Kidney (tissue), 14 donors: ENCODE measurements around the gene EGFR. TPM values are rescaled to one million over a fixed set of nuclear protein-coding genes. Genes with fewer than 3 reads are reported as not detected.
A peak's percentile ranks its signal among the peaks of the same experiment; 100 is the strongest.

ENCODE experiments used
- DNase-seq, 5 donors: peaks; one replicate each; pipeline ENCODE4 v3.0.0-alpha.2; 2013 to 2020
- FAIRE-seq: peaks from 2 replicates; lab custom pipeline; 2012; peaks lifted over from hg19 to GRCh38; lab: Jason Lieb, UNC
- H3K27ac ChIP-seq, 2 donors: one replicate each; pipeline ENCODE4 v1.7.0; 2013; ENCODE audit warnings: low read depth in 2 of 2, low read length in 2 of 2, inconsistent platforms in 1 of 2
- H3K27me3 ChIP-seq: one replicate; pipeline ENCODE4 v1.7.1; 2013; ENCODE audit warnings: low read length, inconsistent platforms; ENCODE audit not compliant: control insufficient read depth, insufficient read depth
- H3K36me3 ChIP-seq, 3 donors: one replicate each; pipeline versions ENCODE4 v1.7.0 to v1.7.1; 2013; ENCODE audit warnings: low read length in 3 of 3, control low read depth in 1 of 3, inconsistent platforms in 1 of 3; ENCODE audit not compliant: insufficient read depth in 3 of 3, control insufficient read depth in 2 of 3
- H3K4me1 ChIP-seq, 3 donors: one replicate each; pipeline versions ENCODE4 v1.7.0 to v1.7.1; 2013; ENCODE audit warnings: low read length in 3 of 3, inconsistent platforms in 1 of 3, low read depth in 1 of 3; ENCODE audit not compliant: control insufficient read depth in 2 of 3, insufficient read depth in 2 of 3
- H3K4me3 ChIP-seq, 3 donors: one replicate each; pipeline versions ENCODE4 v1.7.0 to v1.8.1; 2013; ENCODE audit warnings: low read length in 3 of 3, control low read depth in 1 of 3, inconsistent platforms in 1 of 3
- H3K9ac ChIP-seq, 3 donors: one replicate each; pipeline versions ENCODE4 v1.7.0 to v1.7.1; 2013; ENCODE audit warnings: low read length in 3 of 3, control low read depth in 1 of 3, inconsistent platforms in 1 of 3
- H3K9me3 ChIP-seq, 3 donors: one replicate each; pipeline versions ENCODE4 v1.7.0 to v1.7.1; 2013; ENCODE audit warnings: low read length in 3 of 3, control low read depth in 1 of 3, inconsistent platforms in 1 of 3; ENCODE audit not compliant: control insufficient read depth in 2 of 3, insufficient read depth in 1 of 3
- intact Hi-C: fragments of 100-400 bp; cut with DNase I; formaldehyde crosslinking; loops from one replicate; pipeline ENCODE4 v1.11.1; 2022
- polyA plus RNA-seq: library from polyadenylated mRNA; stranded (reverse); fragments of 350-450 nt; fragmentation: Illumina TruSeq; extraction: RNeasy Lipid Tissue Mini Kit (QIAGEN cat#74804); gene quantifications from one replicate; pipeline ENCODE4 v1.2.3, GENCODE V29; 2014; ENCODE audit warnings: low read depth, low replicate concordance; ENCODE audit not compliant: insufficient read depth
- total RNA-seq: library from RNA; stranded (reverse); fragmentation: NEBNext Ultra II Directional; extraction: Animal tissue kit (Norgen Biotek cat#: 25700); gene quantifications from one replicate; pipeline ENCODE4 v1.2.1, GENCODE V29; 2021
- TF ChIP-seq, protein P1 (sequence below): IDR thresholded peaks from 3 replicates; pipeline ENCODE4 v1.5.1; 2012; ENCODE audit warnings: mild to moderate bottlenecking, moderate library complexity, borderline replicate concordance; ENCODE audit not compliant: insufficient read depth; ENCODE audit errors: extremely low read depth
- donor health status: control.
- donor health status: control.
- donor health status: control.
- donor health status: control.
- donor health status: control.
- donor health status: DM: yes; HTN: yes; CAD: no.
- donor health status: Normal renal cell carcinoma (clear cell type).

The EGFR gene
- total and polyA plus RNA-seq, 2 donors from 2014 or later: 5.9 to 61.3 TPM

DNA sequence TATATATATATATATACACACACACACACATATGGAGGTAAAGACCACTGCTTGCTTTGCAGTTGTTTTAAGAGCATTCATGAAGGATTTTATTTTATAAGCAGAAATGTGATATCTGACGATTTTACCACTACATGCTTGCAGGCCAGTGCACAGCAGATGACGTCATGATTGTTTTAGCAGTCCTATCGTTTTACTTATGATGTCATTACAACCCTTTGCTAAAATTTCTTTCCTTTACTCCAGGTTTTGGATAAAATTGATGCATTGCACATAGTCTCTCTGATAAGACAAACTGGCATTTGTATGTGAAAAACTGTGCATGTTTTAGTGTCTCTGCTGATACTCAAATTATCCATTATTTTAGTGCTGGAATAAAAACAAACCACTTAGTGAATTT lies 9.2 kb downstream of the EGFR start:
- TF ChIP-seq, protein P1, sequence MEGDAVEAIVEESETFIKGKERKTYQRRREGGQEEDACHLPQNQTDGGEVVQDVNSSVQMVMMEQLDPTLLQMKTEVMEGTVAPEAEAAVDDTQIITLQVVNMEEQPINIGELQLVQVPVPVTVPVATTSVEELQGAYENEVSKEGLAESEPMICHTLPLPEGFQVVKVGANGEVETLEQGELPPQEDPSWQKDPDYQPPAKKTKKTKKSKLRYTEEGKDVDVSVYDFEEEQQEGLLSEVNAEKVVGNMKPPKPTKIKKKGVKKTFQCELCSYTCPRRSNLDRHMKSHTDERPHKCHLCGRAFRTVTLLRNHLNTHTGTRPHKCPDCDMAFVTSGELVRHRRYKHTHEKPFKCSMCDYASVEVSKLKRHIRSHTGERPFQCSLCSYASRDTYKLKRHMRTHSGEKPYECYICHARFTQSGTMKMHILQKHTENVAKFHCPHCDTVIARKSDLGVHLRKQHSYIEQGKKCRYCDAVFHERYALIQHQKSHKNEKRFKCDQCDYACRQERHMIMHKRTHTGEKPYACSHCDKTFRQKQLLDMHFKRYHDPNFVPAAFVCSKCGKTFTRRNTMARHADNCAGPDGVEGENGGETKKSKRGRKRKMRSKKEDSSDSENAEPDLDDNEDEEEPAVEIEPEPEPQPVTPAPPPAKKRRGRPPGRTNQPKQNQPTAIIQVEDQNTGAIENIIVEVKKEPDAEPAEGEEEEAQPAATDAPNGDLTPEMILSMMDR: no peak
- H3K9ac ChIP-seq: no peak overlapping the region
- H3K36me3 ChIP-seq: no peaks in the 10 kb centered on the region
- intact Hi-C loops: no loop called here
- H3K4me3 ChIP-seq: no peak overlapping the region
- DNase-seq (peak in 1 of 5 donors; percentile 7), FAIRE-seq (no peak)
- H3K27ac ChIP-seq: no peak overlapping the region
- peaks cover 0 to 4% (median 3%) of the 10 kb centered on the region in 3 donors for H3K4me1 ChIP-seq
- no peaks in the 10 kb centered on the region for H3K27me3 ChIP-seq
- no peaks in the 10 kb centered on the region for H3K9me3 ChIP-seq

GRCh38 chr7:55030314-55030713 lies 11.5 kb downstream of the EGFR start:
- Histone ChIP-seq H3K9ac (no peak overlapping the region), H3K4me3 (no peak overlapping the region), H3K27me3 (no peaks in the 10 kb centered on the region), H3K36me3 (no peaks in the 10 kb centered on the region), H3K9me3 (no peaks in the 10 kb centered on the region), H3K27ac (no peak overlapping the region), H3K4me1 (peaks cover 3 to 8% (median 3%) of the 10 kb centered on the region in 3 donors)
- TF ChIP-seq, protein P1: no peak
- intact Hi-C loops: no loop called here
- no peak for FAIRE-seq
- no peak for DNase-seq

- no peaks in the 10 kb centered on the region for H3K9me3 ChIP-seq
- no peak overlapping the region for H3K27ac ChIP-seq
- H3K36me3 ChIP-seq: no peaks in the 10 kb centered on the region
- no peaks in the 10 kb centered on the region for H3K27me3 ChIP-seq
- H3K4me1 ChIP-seq: peaks cover 3 to 8% (median 3%) of the 10 kb centered on the region in 3 donors
- intact Hi-C loops: no loop called here
- H3K4me3 ChIP-seq: no peak overlapping the region
- TF ChIP-seq, protein P1: no peak
- DNase-seq (no peak), FAIRE-seq (no peak)
- no peak overlapping the region for H3K9ac ChIP-seq
Measured at GRCh38 chr7:55031075-55031474, 12.3 kb downstream of the EGFR start.
